ENCODE data around the gene ULK2. TPM values are rescaled to one million over a fixed set of nuclear protein-coding genes. Genes with fewer than 3 reads are reported as not detected.
A peak's percentile ranks its signal among the peaks of the same experiment; 100 is the strongest.

Gene ULK2
- total RNA-seq, 1 experiment from 2014 or later: 5.1 TPM

- TF ChIP-seq ZNF219 (CRISPR knock-in tag; IDR thresholded peaks at IDR 0.05; ENCODE audit: borderline replicate concordance) (0 out of 2 replicates have a peak, but pooled peaks have one; percentile 38), TEAD1 (CRISPR knock-in tag; IDR thresholded peaks at IDR 0.05) (0 out of 2 replicates have a peak, but pooled peaks have one; percentile 8), ZBTB43 (CRISPR knock-in tag; IDR thresholded peaks at IDR 0.05) (peak; percentile 85), SP1 (CRISPR knock-in tag; conservative IDR thresholded peaks at IDR 0.05) (peak; percentile 18), CREB1 (CRISPR knock-in tag; IDR thresholded peaks at IDR 0.05) (peak; percentile 75; the same call in 1 of the 2 replicates), USF1 (CRISPR knock-in tag; IDR thresholded peaks at IDR 0.05) (peak; percentile 47; the same call in 1 of the 2 replicates), SMAD3 (CRISPR knock-in tag; IDR thresholded peaks at IDR 0.05; ENCODE audit: borderline replicate concordance) (peak; percentile 74; the same call in 1 of the 2 replicates), ZNF416 (CRISPR knock-in tag; IDR thresholded peaks at IDR 0.05) (0 out of 2 replicates have a peak, but pooled peaks have one; percentile 53), ZNF671 (CRISPR knock-in tag; IDR thresholded peaks at IDR 0.05) (no peak), E2F4 (CRISPR knock-in tag; IDR thresholded peaks at IDR 0.05; ENCODE audit: borderline replicate concordance, low read depth) (no peak), E2F1 (CRISPR knock-in tag; IDR thresholded peaks at IDR 0.05) (peak; percentile 87; the same call in 1 of the 2 replicates), FOXJ3 (CRISPR knock-in tag; IDR thresholded peaks at IDR 0.05; ENCODE audit: borderline replicate concordance) (no peak)
- TF ChIP-seq, protein P1, sequence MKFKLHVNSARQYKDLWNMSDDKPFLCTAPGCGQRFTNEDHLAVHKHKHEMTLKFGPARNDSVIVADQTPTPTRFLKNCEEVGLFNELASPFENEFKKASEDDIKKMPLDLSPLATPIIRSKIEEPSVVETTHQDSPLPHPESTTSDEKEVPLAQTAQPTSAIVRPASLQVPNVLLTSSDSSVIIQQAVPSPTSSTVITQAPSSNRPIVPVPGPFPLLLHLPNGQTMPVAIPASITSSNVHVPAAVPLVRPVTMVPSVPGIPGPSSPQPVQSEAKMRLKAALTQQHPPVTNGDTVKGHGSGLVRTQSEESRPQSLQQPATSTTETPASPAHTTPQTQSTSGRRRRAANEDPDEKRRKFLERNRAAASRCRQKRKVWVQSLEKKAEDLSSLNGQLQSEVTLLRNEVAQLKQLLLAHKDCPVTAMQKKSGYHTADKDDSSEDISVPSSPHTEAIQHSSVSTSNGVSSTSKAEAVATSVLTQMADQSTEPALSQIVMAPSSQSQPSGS (CRISPR knock-in tag; IDR thresholded peaks at IDR 0.05; ENCODE audit: borderline replicate concordance, low read depth): peak; percentile 81; the same call in 1 of the 2 replicates
These were observed 122.6 kb downstream of the ULK2 start (continued) for GRCh38 chr17:19744922-19745757.

DNA sequence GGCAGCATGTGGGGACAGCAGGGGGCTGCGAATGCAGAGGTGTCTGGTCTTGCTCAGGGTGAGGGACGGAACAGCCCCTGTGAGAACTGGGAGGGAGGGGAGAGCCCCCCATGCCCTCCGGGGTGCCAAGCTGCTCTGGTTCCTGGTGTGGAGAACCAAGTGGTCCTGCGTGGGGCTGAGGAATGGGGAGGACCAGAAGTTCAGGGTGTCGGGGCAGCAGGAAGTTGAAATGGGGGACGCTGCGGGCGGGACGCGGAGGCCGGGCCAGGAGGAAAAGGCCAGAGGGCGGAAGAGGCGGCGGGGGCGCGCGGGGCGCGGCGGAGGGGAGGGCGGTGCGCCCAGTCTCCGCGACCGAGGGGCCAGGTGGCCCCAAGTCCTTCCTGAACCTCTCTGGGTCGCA lies 123.2 kb downstream of the ULK2 start:
- POLR2A ChIA-PET: interaction anchor here (0.6 to 1.8 kb wide), 6 partner anchors 18 to 381 kb away, joined by 3 to 6 read pairs (median 3); partner anchors contain the start of gene ALDH3A2
- CTCF ChIA-PET: interaction anchor here (0.5 to 5.7 kb wide), 52 partner anchors 8 to 892 kb away, joined by 3 to 91 read pairs (median 5); partner anchors contain the start of genes ALDH3A2, B9D1, MAPK7 and SLC47A1
- DNase-seq (ENCODE audit: low spot score) (peak; percentile 46), ATAC-seq (peak; percentile 22)
- Mint-ChIP-seq H3K27ac (no peak overlapping the region), H3K4me1 (peaks cover 22% of the 10 kb centered on the region), H3K9me3 (no peaks in the 10 kb centered on the region), H3K36me3 (no peaks in the 10 kb centered on the region), H3K4me3 (peak overlapping the region; percentile 71), H3K27me3 (ENCODE audit: low read depth) (peaks cover 13% of the 10 kb centered on the region; the same call in 1 of the 2 replicates)
- TF ChIP-seq CREB1 (CRISPR knock-in tag; IDR thresholded peaks at IDR 0.05) (no peak), EMX1 (CRISPR knock-in tag; IDR thresholded peaks at IDR 0.05) (no peak), SP1 (CRISPR knock-in tag; conservative IDR thresholded peaks at IDR 0.05) (no peak), ZBTB21 (CRISPR knock-in tag; IDR thresholded peaks at IDR 0.05; ENCODE audit: borderline replicate concordance) (no peak), ZNF396 (CRISPR knock-in tag; IDR thresholded peaks at IDR 0.05; ENCODE audit: borderline replicate concordance) (no peak), FOXJ3 (CRISPR knock-in tag; IDR thresholded peaks at IDR 0.05; ENCODE audit: borderline replicate concordance) (no peak), JAZF1 (CRISPR knock-in tag; IDR thresholded peaks at IDR 0.05) (no peak), OVOL2 (CRISPR knock-in tag; IDR thresholded peaks at IDR 0.05; ENCODE audit: borderline replicate concordance) (no peak), ELF4 (CRISPR knock-in tag; IDR thresholded peaks at IDR 0.05; ENCODE audit: low read depth) (no peak), ATF6 (CRISPR knock-in tag; IDR thresholded peaks at IDR 0.05) (no peak), RELA (CRISPR knock-in tag; IDR thresholded peaks at IDR 0.05; ENCODE audit: borderline replicate concordance) (no peak)
- TF ChIP-seq, protein P2, sequence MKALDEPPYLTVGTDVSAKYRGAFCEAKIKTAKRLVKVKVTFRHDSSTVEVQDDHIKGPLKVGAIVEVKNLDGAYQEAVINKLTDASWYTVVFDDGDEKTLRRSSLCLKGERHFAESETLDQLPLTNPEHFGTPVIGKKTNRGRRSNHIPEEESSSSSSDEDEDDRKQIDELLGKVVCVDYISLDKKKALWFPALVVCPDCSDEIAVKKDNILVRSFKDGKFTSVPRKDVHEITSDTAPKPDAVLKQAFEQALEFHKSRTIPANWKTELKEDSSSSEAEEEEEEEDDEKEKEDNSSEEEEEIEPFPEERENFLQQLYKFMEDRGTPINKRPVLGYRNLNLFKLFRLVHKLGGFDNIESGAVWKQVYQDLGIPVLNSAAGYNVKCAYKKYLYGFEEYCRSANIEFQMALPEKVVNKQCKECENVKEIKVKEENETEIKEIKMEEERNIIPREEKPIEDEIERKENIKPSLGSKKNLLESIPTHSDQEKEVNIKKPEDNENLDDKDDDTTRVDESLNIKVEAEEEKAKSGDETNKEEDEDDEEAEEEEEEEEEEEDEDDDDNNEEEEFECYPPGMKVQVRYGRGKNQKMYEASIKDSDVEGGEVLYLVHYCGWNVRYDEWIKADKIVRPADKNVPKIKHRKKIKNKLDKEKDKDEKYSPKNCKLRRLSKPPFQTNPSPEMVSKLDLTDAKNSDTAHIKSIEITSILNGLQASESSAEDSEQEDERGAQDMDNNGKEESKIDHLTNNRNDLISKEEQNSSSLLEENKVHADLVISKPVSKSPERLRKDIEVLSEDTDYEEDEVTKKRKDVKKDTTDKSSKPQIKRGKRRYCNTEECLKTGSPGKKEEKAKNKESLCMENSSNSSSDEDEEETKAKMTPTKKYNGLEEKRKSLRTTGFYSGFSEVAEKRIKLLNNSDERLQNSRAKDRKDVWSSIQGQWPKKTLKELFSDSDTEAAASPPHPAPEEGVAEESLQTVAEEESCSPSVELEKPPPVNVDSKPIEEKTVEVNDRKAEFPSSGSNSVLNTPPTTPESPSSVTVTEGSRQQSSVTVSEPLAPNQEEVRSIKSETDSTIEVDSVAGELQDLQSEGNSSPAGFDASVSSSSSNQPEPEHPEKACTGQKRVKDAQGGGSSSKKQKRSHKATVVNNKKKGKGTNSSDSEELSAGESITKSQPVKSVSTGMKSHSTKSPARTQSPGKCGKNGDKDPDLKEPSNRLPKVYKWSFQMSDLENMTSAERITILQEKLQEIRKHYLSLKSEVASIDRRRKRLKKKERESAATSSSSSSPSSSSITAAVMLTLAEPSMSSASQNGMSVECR (CRISPR knock-in tag; IDR thresholded peaks at IDR 0.05; ENCODE audit: borderline replicate concordance): no peak
